ENCODE results near the gene SUCLG2. TPM values are rescaled to one million over a fixed set of nuclear protein-coding genes. Genes with fewer than 3 reads are reported as not detected.

SUCLG2 gene
- total and polyA plus RNA-seq, 10 of the 15 experiments (the other 5 are each of a cell fraction or from before 2014, with no cell fraction given), result 17.8 to 50.9 (median 37.2) TPM

DNA sequence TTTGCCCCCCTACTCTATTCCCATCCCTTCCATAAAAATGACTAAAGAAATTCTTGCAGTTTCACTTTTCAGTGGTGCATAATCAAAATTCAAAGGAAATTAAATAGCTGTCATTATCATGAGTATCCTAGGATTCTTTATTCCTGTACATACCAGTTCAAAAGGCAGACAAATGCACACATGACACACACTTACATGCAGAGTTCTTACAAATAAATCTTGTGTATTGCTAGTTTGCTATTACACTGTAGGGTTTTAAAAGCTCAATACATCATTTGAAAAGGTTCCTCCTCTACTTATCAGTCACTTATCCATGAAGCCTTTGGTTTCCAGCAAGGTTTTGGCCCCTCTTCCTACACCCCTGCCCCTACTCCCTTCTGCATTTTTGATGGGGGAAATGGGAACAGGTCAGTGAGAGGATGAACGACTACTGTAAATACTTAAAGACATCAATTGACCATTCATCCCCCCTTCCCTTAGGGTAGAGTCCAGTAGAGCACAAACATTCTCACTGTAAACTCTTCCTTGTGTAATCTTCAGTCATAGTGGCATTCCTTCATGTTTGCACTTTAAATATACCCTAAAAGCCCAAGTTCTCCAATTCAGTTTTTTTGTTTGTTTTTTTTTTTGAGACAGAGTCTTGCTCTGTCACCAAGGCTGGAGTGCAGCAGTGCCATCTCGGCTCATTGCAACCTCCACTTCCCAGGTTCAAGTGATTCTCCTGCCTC, 92.6 kb downstream of the SUCLG2 start (continued):
- TF ChIP-seq, protein P1, sequence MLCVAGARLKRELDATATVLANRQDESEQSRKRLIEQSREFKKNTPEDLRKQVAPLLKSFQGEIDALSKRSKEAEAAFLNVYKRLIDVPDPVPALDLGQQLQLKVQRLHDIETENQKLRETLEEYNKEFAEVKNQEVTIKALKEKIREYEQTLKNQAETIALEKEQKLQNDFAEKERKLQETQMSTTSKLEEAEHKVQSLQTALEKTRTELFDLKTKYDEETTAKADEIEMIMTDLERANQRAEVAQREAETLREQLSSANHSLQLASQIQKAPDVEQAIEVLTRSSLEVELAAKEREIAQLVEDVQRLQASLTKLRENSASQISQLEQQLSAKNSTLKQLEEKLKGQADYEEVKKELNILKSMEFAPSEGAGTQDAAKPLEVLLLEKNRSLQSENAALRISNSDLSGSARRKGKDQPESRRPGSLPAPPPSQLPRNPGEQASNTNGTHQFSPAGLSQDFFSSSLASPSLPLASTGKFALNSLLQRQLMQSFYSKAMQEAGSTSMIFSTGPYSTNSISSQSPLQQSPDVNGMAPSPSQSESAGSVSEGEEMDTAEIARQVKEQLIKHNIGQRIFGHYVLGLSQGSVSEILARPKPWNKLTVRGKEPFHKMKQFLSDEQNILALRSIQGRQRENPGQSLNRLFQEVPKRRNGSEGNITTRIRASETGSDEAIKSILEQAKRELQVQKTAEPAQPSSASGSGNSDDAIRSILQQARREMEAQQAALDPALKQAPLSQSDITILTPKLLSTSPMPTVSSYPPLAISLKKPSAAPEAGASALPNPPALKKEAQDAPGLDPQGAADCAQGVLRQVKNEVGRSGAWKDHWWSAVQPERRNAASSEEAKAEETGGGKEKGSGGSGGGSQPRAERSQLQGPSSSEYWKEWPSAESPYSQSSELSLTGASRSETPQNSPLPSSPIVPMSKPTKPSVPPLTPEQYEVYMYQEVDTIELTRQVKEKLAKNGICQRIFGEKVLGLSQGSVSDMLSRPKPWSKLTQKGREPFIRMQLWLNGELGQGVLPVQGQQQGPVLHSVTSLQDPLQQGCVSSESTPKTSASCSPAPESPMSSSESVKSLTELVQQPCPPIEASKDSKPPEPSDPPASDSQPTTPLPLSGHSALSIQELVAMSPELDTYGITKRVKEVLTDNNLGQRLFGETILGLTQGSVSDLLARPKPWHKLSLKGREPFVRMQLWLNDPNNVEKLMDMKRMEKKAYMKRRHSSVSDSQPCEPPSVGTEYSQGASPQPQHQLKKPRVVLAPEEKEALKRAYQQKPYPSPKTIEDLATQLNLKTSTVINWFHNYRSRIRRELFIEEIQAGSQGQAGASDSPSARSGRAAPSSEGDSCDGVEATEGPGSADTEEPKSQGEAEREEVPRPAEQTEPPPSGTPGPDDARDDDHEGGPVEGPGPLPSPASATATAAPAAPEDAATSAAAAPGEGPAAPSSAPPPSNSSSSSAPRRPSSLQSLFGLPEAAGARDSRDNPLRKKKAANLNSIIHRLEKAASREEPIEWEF (IDR thresholded peaks at IDR 0.05; ENCODE audit: insufficient replicate concordance, low read depth, low read length), result no peak
- no peak for TF ChIP-seq SIX5 (IDR thresholded peaks at IDR 0.05; ENCODE audit: low read depth, low read length, severe bottlenecking)
- TF ChIP-seq ESRRA (IDR thresholded peaks at IDR 0.05; ENCODE audit: low read length), result no peak
- no peak for TF ChIP-seq CBX3 (IDR thresholded peaks at IDR 0.05; ENCODE audit: borderline replicate concordance, low read depth)
- TF ChIP-seq, protein P2, sequence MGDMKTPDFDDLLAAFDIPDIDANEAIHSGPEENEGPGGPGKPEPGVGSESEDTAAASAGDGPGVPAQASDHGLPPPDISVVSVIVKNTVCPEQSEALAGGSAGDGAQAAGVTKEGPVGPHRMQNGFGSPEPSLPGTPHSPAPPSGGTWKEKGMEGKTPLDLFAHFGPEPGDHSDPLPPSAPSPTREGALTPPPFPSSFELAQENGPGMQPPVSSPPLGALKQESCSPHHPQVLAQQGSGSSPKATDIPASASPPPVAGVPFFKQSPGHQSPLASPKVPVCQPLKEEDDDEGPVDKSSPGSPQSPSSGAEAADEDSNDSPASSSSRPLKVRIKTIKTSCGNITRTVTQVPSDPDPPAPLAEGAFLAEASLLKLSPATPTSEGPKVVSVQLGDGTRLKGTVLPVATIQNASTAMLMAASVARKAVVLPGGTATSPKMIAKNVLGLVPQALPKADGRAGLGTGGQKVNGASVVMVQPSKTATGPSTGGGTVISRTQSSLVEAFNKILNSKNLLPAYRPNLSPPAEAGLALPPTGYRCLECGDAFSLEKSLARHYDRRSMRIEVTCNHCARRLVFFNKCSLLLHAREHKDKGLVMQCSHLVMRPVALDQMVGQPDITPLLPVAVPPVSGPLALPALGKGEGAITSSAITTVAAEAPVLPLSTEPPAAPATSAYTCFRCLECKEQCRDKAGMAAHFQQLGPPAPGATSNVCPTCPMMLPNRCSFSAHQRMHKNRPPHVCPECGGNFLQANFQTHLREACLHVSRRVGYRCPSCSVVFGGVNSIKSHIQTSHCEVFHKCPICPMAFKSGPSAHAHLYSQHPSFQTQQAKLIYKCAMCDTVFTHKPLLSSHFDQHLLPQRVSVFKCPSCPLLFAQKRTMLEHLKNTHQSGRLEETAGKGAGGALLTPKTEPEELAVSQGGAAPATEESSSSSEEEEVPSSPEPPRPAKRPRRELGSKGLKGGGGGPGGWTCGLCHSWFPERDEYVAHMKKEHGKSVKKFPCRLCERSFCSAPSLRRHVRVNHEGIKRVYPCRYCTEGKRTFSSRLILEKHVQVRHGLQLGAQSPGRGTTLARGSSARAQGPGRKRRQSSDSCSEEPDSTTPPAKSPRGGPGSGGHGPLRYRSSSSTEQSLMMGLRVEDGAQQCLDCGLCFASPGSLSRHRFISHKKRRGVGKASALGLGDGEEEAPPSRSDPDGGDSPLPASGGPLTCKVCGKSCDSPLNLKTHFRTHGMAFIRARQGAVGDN (IDR thresholded peaks at IDR 0.05), result no peak
- TF ChIP-seq RB1 (IDR thresholded peaks at IDR 0.05; ENCODE audit: borderline replicate concordance), result no peak
- no peak for TF ChIP-seq STAT1 (conservative IDR thresholded peaks at IDR 0.05)
- TF ChIP-seq ZNF384 (IDR thresholded peaks at IDR 0.05; ENCODE audit: borderline replicate concordance, low read depth, low read length), result no peak
- TF ChIP-seq, protein P3, sequence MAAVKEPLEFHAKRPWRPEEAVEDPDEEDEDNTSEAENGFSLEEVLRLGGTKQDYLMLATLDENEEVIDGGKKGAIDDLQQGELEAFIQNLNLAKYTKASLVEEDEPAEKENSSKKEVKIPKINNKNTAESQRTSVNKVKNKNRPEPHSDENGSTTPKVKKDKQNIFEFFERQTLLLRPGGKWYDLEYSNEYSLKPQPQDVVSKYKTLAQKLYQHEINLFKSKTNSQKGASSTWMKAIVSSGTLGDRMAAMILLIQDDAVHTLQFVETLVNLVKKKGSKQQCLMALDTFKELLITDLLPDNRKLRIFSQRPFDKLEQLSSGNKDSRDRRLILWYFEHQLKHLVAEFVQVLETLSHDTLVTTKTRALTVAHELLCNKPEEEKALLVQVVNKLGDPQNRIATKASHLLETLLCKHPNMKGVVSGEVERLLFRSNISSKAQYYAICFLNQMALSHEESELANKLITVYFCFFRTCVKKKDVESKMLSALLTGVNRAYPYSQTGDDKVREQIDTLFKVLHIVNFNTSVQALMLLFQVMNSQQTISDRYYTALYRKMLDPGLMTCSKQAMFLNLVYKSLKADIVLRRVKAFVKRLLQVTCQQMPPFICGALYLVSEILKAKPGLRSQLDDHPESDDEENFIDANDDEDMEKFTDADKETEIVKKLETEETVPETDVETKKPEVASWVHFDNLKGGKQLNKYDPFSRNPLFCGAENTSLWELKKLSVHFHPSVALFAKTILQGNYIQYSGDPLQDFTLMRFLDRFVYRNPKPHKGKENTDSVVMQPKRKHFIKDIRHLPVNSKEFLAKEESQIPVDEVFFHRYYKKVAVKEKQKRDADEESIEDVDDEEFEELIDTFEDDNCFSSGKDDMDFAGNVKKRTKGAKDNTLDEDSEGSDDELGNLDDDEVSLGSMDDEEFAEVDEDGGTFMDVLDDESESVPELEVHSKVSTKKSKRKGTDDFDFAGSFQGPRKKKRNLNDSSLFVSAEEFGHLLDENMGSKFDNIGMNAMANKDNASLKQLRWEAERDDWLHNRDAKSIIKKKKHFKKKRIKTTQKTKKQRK (IDR thresholded peaks at IDR 0.05; ENCODE audit: low read depth, low read length), result no peak
- no peak for TF ChIP-seq TCF3 (IDR thresholded peaks at IDR 0.05; ENCODE audit: borderline replicate concordance, insufficient read depth, low read depth, low read length)
- TF ChIP-seq, protein P4, sequence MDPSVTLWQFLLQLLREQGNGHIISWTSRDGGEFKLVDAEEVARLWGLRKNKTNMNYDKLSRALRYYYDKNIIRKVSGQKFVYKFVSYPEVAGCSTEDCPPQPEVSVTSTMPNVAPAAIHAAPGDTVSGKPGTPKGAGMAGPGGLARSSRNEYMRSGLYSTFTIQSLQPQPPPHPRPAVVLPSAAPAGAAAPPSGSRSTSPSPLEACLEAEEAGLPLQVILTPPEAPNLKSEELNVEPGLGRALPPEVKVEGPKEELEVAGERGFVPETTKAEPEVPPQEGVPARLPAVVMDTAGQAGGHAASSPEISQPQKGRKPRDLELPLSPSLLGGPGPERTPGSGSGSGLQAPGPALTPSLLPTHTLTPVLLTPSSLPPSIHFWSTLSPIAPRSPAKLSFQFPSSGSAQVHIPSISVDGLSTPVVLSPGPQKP (IDR thresholded peaks at IDR 0.05; ENCODE audit: low read depth, low read length), result no peak
- TF ChIP-seq RCOR1 (conservative IDR thresholded peaks at IDR 0.05; ENCODE audit: low read depth, low read length), result no peak
- no peak for TF ChIP-seq YY1 (IDR thresholded peaks at IDR 0.05; ENCODE audit: low read depth, low read length)
- no peak for TF ChIP-seq ZNF207 (IDR thresholded peaks at IDR 0.05; ENCODE audit: borderline replicate concordance)
